Testis (tissue), 3 donors: ENCODE measurements around the gene PDK1. TPM values are rescaled to one million over a fixed set of nuclear protein-coding genes. Genes with fewer than 3 reads are reported as not detected.

Experiments used
- DNase-seq: peaks from one replicate; pipeline ENCODE4 v3.0.0-alpha.2; 2019
- H3K27ac ChIP-seq, 2 donors: fragments of 200-600 bp; sonication (generic); one replicate each; pipeline ENCODE4 v1.5.1; 2019
- H3K27me3 ChIP-seq: fragments of 200-600 bp; sonication (generic); one replicate; pipeline ENCODE4 v1.5.1; 2019
- H3K36me3 ChIP-seq: fragments of 200-600 bp; sonication (generic); one replicate; pipeline ENCODE4 v1.5.1; 2017; ENCODE audit warnings: low read depth; ENCODE audit errors: missing control alignments
- H3K4me1 ChIP-seq: fragments of 200-600 bp; sonication (generic); one replicate; pipeline ENCODE4 v1.5.1; 2019
- H3K4me3 ChIP-seq, 2 donors: fragments of 200-600 bp; sonication (generic); one replicate each; pipeline ENCODE4 v1.5.1; 2017 to 2019
- H3K9me3 ChIP-seq: fragments of 200-600 bp; sonication (generic); one replicate; pipeline ENCODE4 v1.5.1; 2017
- POLR2A ChIP-seq: fragments of 450-650 bp; IDR thresholded peaks from one replicate; pipeline ENCODE4 v1.6.1; 2017; ENCODE audit warnings: antibody characterized with exemption, mild to moderate bottlenecking, moderate library complexity
- WGBS, 2 donors: methylation state at CpG; one replicate each; pipeline ENCODE4 v1.1.5; 2018; 5-methylcytosine and 5-hydroxymethylcytosine counted together
- intact Hi-C: fragments of 100-400 bp; cut with DNase I; formaldehyde crosslinking; loops from one replicate; pipeline ENCODE4 v1.15.1; 2023; ENCODE audit warnings: low total_unique reads
- polyA plus RNA-seq: library from polyadenylated mRNA; stranded (reverse); fragments of 350-450 nt; fragmentation: Illumina TruSeq; extraction: RNeasy Lipid Tissue Mini Kit (QIAGEN cat#74804); gene quantifications from one replicate; pipeline ENCODE4 v1.2.3, GENCODE V29; 2014; ENCODE audit warnings: low read depth, low replicate concordance; ENCODE audit not compliant: insufficient read depth
- total RNA-seq, 2 donors: library from RNA; depleted of rRNA; stranded (reverse); fragments of >200 nt; gene quantifications; one replicate each; pipeline ENCODE4 v1.2.3, GENCODE V29; 2016
- TF ChIP-seq, protein P1 (sequence below), 3 experiments: fragments of 450-650 bp in 2 of 3; fragments of 200-600 bp in 1 of 3; sonication (generic) in 1 of 3; IDR thresholded peaks; one replicate each; pipeline ENCODE4 v1.5.1; 2016 to 2019; ENCODE audit warnings: antibody characterized with exemption in 3 of 3, mild to moderate bottlenecking in 2 of 3, moderate library complexity in 1 of 3

Gene PDK1
- total and polyA plus RNA-seq, 3 donors from 2014 or later, result 13.4 to 28.7 (median 18.7) TPM

- no peak for DNase-seq
- TF ChIP-seq POLR2A, result no peak
- TF ChIP-seq, protein P1, sequence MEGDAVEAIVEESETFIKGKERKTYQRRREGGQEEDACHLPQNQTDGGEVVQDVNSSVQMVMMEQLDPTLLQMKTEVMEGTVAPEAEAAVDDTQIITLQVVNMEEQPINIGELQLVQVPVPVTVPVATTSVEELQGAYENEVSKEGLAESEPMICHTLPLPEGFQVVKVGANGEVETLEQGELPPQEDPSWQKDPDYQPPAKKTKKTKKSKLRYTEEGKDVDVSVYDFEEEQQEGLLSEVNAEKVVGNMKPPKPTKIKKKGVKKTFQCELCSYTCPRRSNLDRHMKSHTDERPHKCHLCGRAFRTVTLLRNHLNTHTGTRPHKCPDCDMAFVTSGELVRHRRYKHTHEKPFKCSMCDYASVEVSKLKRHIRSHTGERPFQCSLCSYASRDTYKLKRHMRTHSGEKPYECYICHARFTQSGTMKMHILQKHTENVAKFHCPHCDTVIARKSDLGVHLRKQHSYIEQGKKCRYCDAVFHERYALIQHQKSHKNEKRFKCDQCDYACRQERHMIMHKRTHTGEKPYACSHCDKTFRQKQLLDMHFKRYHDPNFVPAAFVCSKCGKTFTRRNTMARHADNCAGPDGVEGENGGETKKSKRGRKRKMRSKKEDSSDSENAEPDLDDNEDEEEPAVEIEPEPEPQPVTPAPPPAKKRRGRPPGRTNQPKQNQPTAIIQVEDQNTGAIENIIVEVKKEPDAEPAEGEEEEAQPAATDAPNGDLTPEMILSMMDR (IDR thresholded peaks at IDR 0.05), result no peak
- WGBS, 2 donors, result 95% methylated on average over 5 of the region's 5 CpGs
Observed at GRCh38 chr2:172512810-172513523, 42.9 kb upstream of the PDK1 start.

GRCh38 chr2:172513524-172513900 lies 42.4 kb upstream of the PDK1 start:
- Histone ChIP-seq H3K27ac (no peak overlapping the region), H3K4me3 (no peak overlapping the region), H3K27me3 (no peaks in the 10 kb centered on the region), H3K4me1 (no peaks in the 10 kb centered on the region), H3K9me3 (no peaks in the 10 kb centered on the region), H3K36me3 (no peaks in the 10 kb centered on the region)
- no peak for DNase-seq
- TF ChIP-seq, protein P1 (IDR thresholded peaks at IDR 0.05), result no peak
- no peak for TF ChIP-seq POLR2A
- 95 to 98% methylated on average over 6 of the region's 6 CpGs for WGBS, 2 donors
- intact Hi-C loops, result no loop called here

More at GRCh38 chr2:172512810-172513523, 42.9 kb upstream of the PDK1 start:
- no peaks in the 10 kb centered on the region for H3K36me3 ChIP-seq
- no peak overlapping the region for H3K27ac ChIP-seq
- no peak overlapping the region for H3K4me3 ChIP-seq
- no peaks in the 10 kb centered on the region for H3K9me3 ChIP-seq
- no peaks in the 10 kb centered on the region for H3K4me1 ChIP-seq
- intact Hi-C loops, result no loop called here
- no peaks in the 10 kb centered on the region for H3K27me3 ChIP-seq

DNA sequence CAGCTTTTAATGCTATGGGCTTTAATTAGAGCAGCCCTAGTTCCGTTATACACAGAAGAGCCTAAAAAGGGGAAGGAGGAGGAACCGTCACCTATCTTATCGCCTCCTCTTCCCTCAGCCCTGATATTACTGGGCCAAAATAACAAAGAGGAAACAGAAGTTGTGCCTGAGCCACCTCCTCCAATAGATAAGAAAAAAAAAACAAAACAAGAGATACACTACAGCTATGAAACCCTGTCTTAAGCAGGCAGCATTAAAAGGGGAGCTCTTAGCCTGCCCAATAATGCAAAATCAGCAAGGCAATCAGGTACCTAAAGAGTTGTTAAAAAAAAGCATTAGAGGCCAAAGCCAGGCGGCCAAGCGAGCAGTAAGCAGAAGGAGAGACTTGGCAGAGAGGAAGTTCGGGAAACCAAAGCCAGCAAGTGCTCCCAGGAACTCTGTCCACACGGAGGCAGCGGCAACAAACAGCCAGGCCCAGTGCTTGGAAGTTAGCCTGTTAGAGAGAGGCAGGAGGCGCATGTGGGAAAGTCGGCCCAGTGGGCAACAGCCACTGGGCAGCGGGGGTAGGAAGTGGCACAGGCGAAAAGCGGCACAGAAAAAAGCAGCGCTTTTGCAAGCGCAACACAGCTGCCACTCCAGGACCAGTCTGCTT lies 41.8 kb upstream of the PDK1 start:
- TF ChIP-seq, protein P1 (IDR thresholded peaks at IDR 0.05), result no peak
- TF ChIP-seq POLR2A, result no peak
- no peak for DNase-seq
- intact Hi-C loops, result no loop called here
- Histone ChIP-seq H3K4me1 (no peaks in the 10 kb centered on the region), H3K27me3 (no peaks in the 10 kb centered on the region), H3K4me3 (no peak overlapping the region), H3K27ac (no peak overlapping the region), H3K9me3 (no peaks in the 10 kb centered on the region), H3K36me3 (no peaks in the 10 kb centered on the region)
- WGBS, 2 donors, result 67 to 83% methylated on average over 15 of the region's 15 CpGs

DNA sequence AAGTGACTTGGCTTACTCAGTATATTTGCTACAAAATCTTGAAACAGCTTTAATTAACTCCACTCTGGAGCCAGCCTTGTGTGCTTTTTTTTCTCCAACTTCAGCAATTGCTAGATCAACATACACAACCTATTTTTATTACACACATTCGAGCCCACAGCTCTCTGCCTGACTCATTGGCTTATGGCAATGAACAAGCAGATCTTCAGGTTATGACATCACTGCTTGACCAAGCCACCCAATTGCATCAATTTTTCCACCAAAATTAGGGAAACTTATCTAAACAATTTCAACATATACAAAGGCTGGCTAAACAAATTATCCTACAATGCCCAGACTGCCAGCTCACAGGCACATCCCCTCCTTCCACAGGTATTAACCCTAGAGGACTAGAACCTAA lies 39.6 kb upstream of the PDK1 start:
- TF ChIP-seq, protein P1 (IDR thresholded peaks at IDR 0.05), result no peak
- TF ChIP-seq POLR2A, result no peak
- Histone ChIP-seq H3K9me3 (no peaks in the 10 kb centered on the region), H3K4me1 (no peaks in the 10 kb centered on the region), H3K27ac (no peak overlapping the region), H3K36me3 (no peaks in the 10 kb centered on the region), H3K4me3 (no peak overlapping the region), H3K27me3 (no peaks in the 10 kb centered on the region)
- 45 to 78% methylated on average over 1 of the region's 1 CpG for WGBS, 2 donors
- DNase-seq, result no peak
- intact Hi-C loops, result no loop called here
